RCC 7860 (cell line): ENCODE measurements around the gene DOK7.

Experiments
- DNase-seq: peaks from one replicate; pipeline ENCODE4 v3.0.0-alpha.2; 2015; ENCODE audit warnings: low spot score
- FAIRE-seq: peaks from 2 replicates; lab custom pipeline; 2012; peaks lifted over from hg19 to GRCh38; lab: Jason Lieb, UNC

The DOK7 gene

GRCh38 chr4:3516836-3517730, 54.0 kb downstream of the DOK7 start:
- FAIRE-seq (no peak), DNase-seq (no peak)

- DNase-seq (no peak), FAIRE-seq (no peak)
Measured at GRCh38 chr4:3517731-3518510, 54.8 kb downstream of the DOK7 start.

- FAIRE-seq (no peak), DNase-seq (no peak)
Measured at GRCh38 chr4:3518511-3518880, 55.4 kb downstream of the DOK7 start.

GRCh38 chr4:3518941-3519340, 55.8 kb downstream of the DOK7 start:
- no peak for FAIRE-seq
- DNase-seq = no peak

GRCh38 chr4:3519468-3520264, 56.6 kb downstream of the DOK7 start:
- no peak for DNase-seq
- no peak for FAIRE-seq

- no peak for FAIRE-seq
Measured at GRCh38 chr4:3520276-3520675, 57.2 kb downstream of the DOK7 start.

GRCh38 chr4:3520796-3521600, 57.9 kb downstream of the DOK7 start:
- DNase-seq = no peak
- no peak for FAIRE-seq

More at GRCh38 chr4:3520276-3520675, 57.2 kb downstream of the DOK7 start:
- DNase-seq = no peak

GRCh38 chr4:3521621-3522325, 58.7 kb downstream of the DOK7 start:
- no peak for FAIRE-seq
- no peak for DNase-seq

GRCh38 chr4:3522326-3522640, 59.2 kb downstream of the DOK7 start:
- DNase-seq (no peak), FAIRE-seq (no peak)

GRCh38 chr4:3522651-3523050, 59.5 kb downstream of the DOK7 start:
- DNase-seq = no peak
- no peak for FAIRE-seq

- no peak for DNase-seq
- FAIRE-seq = no peak
Measured at GRCh38 chr4:3523146-3523627, 60.1 kb downstream of the DOK7 start.

GRCh38 chr4:3523628-3524221, 60.6 kb downstream of the DOK7 start:
- no peak for DNase-seq
- no peak for FAIRE-seq

GRCh38 chr4:3524349-3524748, 61.2 kb downstream of the DOK7 start:
- DNase-seq = no peak
- FAIRE-seq = no peak

- FAIRE-seq = no peak
- no peak for DNase-seq
Measured at GRCh38 chr4:3524920-3525319, 61.8 kb downstream of the DOK7 start.

GRCh38 chr4:3525532-3526430, 62.7 kb downstream of the DOK7 start:
- no peak for DNase-seq
- no peak for FAIRE-seq

GRCh38 chr4:3526456-3526855, 63.4 kb downstream of the DOK7 start:
- FAIRE-seq (no peak), DNase-seq (no peak)

GRCh38 chr4:3527101-3527913, 64.2 kb downstream of the DOK7 start:
- FAIRE-seq = no peak
- no peak for DNase-seq
